PC-9 (cell line): ENCODE data around the gene WNT3. TPM values are rescaled to one million over a fixed set of nuclear protein-coding genes. Genes with fewer than 3 reads are reported as not detected.

ENCODE experiments used
- BruUV-seq: library from RNA; stranded (reverse); fragments of 400-500 nt; replicated peaks from 2 replicates; lab custom pipeline; 2021; lab: Mats Ljungman, UMichigan
- CTCF ChIA-PET: fragments of 300-600 bp; sonication (Branson Sonifier 250); formaldehyde crosslinking; loops from one replicate; lab custom pipeline; 2022; ENCODE audit warnings: antibody characterized with exemption; lab: Charles Lee
- POLR2A ChIA-PET: fragments of 300-600 bp; sonication (Branson Sonifier 250); formaldehyde crosslinking; loops from one replicate; lab custom pipeline; 2022; ENCODE audit warnings: antibody characterized with exemption; ENCODE audit not compliant: unreplicated experiment; lab: Charles Lee
- DNase-seq, 2 experiments: peaks; one replicate each; pipeline versions ENCODE4 v3.0.0 to v3.0.0-alpha.2; 2015 to 2022; ENCODE audit warnings: mixed read lengths in 1 of 2
- H2AFZ ChIP-seq: fragments of 200-600 bp; sonication (generic); 2 replicates; pipeline ENCODE4 v1.8.1; 2017; ENCODE audit warnings: antibody characterized with exemption
- H3F3A ChIP-seq: fragments of 200-600 bp; sonication (generic); 2 replicates; pipeline ENCODE4 v1.8.1; 2017; ENCODE audit warnings: antibody characterized with exemption, mild to moderate bottlenecking, low read depth; ENCODE audit not compliant: insufficient read depth
- H3K27ac ChIP-seq: fragments of 200-600 bp; sonication (generic); 2 replicates; pipeline ENCODE4 v1.6.1; 2016; ENCODE audit warnings: mixed run types
- H3K27me3 ChIP-seq: fragments of 200-600 bp; sonication (generic); 2 replicates; pipeline ENCODE4 v1.6.1; 2016; ENCODE audit warnings: low read depth, mixed run types; ENCODE audit not compliant: insufficient read depth
- H3K36me3 ChIP-seq: fragments of 200-600 bp; sonication (generic); 2 replicates; pipeline ENCODE4 v1.6.1; 2016; ENCODE audit warnings: low read depth, mixed run types
- H3K4me1 ChIP-seq: fragments of 200-600 bp; sonication (generic); replicated peaks from 2 replicates; pipeline ENCODE4 v1.6.1; 2016; ENCODE audit warnings: mixed run types; ENCODE audit not compliant: insufficient read depth
- H3K4me2 ChIP-seq: fragments of 200-600 bp; sonication (generic); 2 replicates; pipeline ENCODE4 v1.6.1; 2017; ENCODE audit warnings: mixed run types
- H3K4me3 ChIP-seq: fragments of 200-600 bp; sonication (generic); 2 replicates; pipeline ENCODE4 v1.6.1; 2016; ENCODE audit warnings: mixed run types
- H3K79me2 ChIP-seq: fragments of 200-600 bp; sonication (generic); 2 replicates; pipeline ENCODE4 v1.6.1; 2017; ENCODE audit warnings: low read depth, mixed run types
- H3K9me2 ChIP-seq: fragments of 200-600 bp; sonication (generic); 2 replicates; pipeline ENCODE4 v1.8.1; 2017; ENCODE audit warnings: mild to moderate bottlenecking; ENCODE audit not compliant: insufficient read depth
- H3K9me3 ChIP-seq: fragments of 200-600 bp; sonication (generic); 2 replicates; pipeline ENCODE4 v1.8.1; 2016; ENCODE audit warnings: low read depth; ENCODE audit not compliant: insufficient read depth
- H4K20me1 ChIP-seq: fragments of 200-600 bp; sonication (generic); 2 replicates; pipeline ENCODE4 v1.8.1; 2017; ENCODE audit not compliant: insufficient read depth
- EZH2 ChIP-seq: fragments of 200-600 bp; sonication (generic); IDR thresholded peaks from 2 replicates; pipeline ENCODE4 v1.8.0; 2017; ENCODE audit warnings: antibody characterized with exemption, low read depth
- intact Hi-C: fragments of 100-400 bp; cut with micrococcal nuclease; formaldehyde crosslinking; loops from one replicate; pipeline ENCODE4 v1.10.0; 2022; ENCODE audit not compliant: unreplicated experiment
- total RNA-seq: library from RNA; stranded (reverse); gene quantifications from 2 replicates; pipeline ENCODE4 v1.2.3, GENCODE V29; 2021
- TF ChIP-seq, protein P1 (sequence below): fragments of 200-600 bp; sonication (generic); conservative IDR thresholded peaks from 2 replicates; pipeline ENCODE4 v1.6.1; 2017; ENCODE audit warnings: mixed run types, antibody characterized with exemption, mild to moderate bottlenecking, moderate library complexity

WNT3 gene
- total RNA-seq, 1 experiment from 2014 or later, result 14.0 TPM

DNA sequence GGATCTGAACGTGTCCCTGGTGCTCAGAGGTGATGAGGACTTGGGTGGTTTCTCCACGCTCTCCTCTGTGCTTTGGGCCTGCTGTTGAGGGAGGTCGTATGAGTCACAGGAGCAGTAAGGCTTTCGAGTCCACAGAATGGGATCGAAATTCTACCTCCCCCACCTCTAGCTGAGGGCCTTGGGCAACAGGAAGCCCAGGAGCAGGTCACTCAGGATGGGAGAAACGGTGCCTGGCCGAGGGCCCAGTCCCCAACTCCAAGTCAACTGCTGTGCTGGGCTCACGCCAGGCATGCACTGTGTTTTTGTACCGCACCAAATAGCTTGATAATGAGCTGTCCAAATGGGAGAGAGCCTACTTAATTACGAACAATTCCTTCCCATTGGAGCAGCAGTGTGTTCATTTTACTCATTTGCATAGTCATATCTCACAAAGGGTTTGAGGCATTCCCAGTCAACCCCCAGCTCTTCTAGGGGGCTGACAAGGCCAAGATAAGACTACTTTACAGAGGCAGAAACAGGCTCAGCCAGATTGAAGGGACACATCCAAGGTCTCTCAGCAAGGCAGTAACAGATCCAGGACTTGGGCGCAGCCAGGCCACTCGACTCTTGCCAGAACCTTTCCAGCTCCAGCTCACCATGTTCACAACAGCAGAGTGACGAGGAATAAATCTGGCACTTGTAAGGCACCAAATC, 53.6 kb downstream of the WNT3 start:
- Histone ChIP-seq H4K20me1 (no peaks in the 10 kb centered on the region), H3K4me1 (peaks cover 48% of the 10 kb centered on the region), H3K4me3 (no peak overlapping the region), H3K79me2 (peaks cover 28% of the 10 kb centered on the region), H3K9me2 (no peaks in the 10 kb centered on the region), H3F3A (peaks cover 47% of the 10 kb centered on the region), H3K27me3 (no peaks in the 10 kb centered on the region), H2AFZ (no peak overlapping the region), H3K36me3 (peaks cover 7% of the 10 kb centered on the region; the same call in 1 of the 2 replicates), H3K27ac (peak overlapping the region; percentile 68), H3K9me3 (no peaks in the 10 kb centered on the region), H3K4me2 (peak overlapping the region; percentile 63)
- POLR2A ChIA-PET, result interaction anchor here (0.5 kb wide), 1 partner anchor 175 kb away, joined by 3 read pairs; no protein-coding TSS in a partner anchor
- peak; percentile 86 to 93 for DNase-seq
- intact Hi-C loops, result no loop called here
- CTCF ChIA-PET, result interaction anchor here (0.7 kb wide), 1 partner anchor 16 kb away, joined by 7 read pairs; no protein-coding TSS in a partner anchor
- TF ChIP-seq, protein P1, sequence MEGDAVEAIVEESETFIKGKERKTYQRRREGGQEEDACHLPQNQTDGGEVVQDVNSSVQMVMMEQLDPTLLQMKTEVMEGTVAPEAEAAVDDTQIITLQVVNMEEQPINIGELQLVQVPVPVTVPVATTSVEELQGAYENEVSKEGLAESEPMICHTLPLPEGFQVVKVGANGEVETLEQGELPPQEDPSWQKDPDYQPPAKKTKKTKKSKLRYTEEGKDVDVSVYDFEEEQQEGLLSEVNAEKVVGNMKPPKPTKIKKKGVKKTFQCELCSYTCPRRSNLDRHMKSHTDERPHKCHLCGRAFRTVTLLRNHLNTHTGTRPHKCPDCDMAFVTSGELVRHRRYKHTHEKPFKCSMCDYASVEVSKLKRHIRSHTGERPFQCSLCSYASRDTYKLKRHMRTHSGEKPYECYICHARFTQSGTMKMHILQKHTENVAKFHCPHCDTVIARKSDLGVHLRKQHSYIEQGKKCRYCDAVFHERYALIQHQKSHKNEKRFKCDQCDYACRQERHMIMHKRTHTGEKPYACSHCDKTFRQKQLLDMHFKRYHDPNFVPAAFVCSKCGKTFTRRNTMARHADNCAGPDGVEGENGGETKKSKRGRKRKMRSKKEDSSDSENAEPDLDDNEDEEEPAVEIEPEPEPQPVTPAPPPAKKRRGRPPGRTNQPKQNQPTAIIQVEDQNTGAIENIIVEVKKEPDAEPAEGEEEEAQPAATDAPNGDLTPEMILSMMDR, result no peak
- TF ChIP-seq EZH2, result no peak
- no TSS peak for BruUV-seq

DNA sequence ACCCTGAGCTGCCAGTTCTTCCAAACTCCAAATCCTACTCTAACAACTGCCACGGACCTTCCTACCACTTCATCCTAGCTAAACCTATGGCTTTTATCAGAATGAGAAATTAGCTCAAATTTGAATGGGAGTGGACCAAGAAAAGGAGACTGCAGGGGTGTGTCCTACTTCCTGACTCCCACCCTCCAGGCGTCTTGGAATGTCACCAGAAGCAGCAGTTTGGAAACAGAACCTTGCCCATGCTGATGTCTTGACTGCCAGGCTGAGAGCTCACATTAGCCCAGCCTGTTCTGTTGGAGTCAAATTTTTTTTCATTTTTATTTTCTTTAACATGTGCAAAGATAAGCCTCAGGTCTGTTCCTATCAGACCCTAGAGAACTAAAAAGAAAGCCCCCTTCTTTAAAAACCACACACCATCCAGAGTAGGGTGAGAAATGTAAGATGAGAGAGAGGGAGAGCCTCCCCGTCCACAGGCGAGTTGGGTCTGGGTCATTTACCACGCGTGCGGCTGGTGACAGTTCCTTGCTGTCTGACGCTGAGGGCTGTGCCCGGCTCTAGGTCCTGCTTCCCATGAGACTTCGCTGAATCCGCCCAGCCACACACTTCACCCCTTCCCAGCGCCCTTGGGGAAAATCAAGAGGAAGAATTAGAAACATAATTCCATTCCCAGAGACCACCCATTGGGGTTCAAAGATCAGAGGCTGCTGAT, 54.3 kb downstream of the WNT3 start:
- no peak for DNase-seq
- no peaks in the 10 kb centered on the region for H4K20me1 ChIP-seq
- H3K4me3 ChIP-seq, result no peak overlapping the region
- peaks cover 54% of the 10 kb centered on the region for H3F3A ChIP-seq
- H3K9me2 ChIP-seq, result no peaks in the 10 kb centered on the region
- peaks cover 47% of the 10 kb centered on the region for H3K4me1 ChIP-seq
- no peaks in the 10 kb centered on the region for H3K9me3 ChIP-seq
- BruUV-seq, result TSS peak; percentile 58
- H3K27ac ChIP-seq, result peak overlapping the region; percentile 68
- no peaks in the 10 kb centered on the region for H3K27me3 ChIP-seq
- ChIA-PET CTCF (no interaction called here), POLR2A (interaction anchor here (0.5 to 0.8 kb wide), 2 partner anchors 49 to 185 kb away, joined by 4 to 6 read pairs; no protein-coding TSS in a partner anchor)
- peak overlapping the region; percentile 63 for H3K4me2 ChIP-seq
- no peak for TF ChIP-seq EZH2
- TF ChIP-seq, protein P1, result no peak
- H2AFZ ChIP-seq, result no peak overlapping the region
- H3K36me3 ChIP-seq, result peaks cover 9% of the 10 kb centered on the region; the same call in 1 of the 2 replicates
- intact Hi-C loops, result no loop called here
- H3K79me2 ChIP-seq, result peaks cover 21% of the 10 kb centered on the region

DNA sequence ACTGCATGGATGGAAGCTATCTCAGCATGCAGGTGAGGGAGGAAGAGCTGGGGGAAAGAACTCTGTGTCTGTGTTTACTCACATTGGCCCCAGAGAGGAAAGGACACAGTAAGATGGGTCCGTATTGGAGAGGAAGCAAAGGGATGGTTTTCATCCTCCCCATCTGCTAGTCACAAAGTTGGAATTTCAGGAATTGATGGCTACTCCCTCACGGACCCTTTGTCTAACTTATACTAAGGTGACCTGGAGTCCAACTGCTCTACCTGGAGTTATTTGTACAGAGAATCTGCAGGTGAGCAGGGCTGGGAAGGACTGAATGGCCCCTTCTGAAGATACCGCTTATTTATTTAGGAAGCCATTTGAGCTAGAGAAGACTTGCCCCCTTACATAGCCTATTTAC, 55.1 kb downstream of the WNT3 start:
- peaks cover 9% of the 10 kb centered on the region; the same call in 1 of the 2 replicates for H3K36me3 ChIP-seq
- DNase-seq, result peak in 1 of 2 experiments; percentile 66
- H3K9me3 ChIP-seq, result no peaks in the 10 kb centered on the region
- no TSS peak for BruUV-seq
- no peak overlapping the region for H3K27ac ChIP-seq
- ChIA-PET CTCF (no interaction called here), POLR2A (interaction anchor here (0.5 to 0.8 kb wide), 2 partner anchors 49 to 186 kb away, joined by 4 to 6 read pairs; no protein-coding TSS in a partner anchor)
- peak overlapping the region; percentile 63 for H3K4me2 ChIP-seq
- no peak overlapping the region for H3K4me3 ChIP-seq
- H3K79me2 ChIP-seq, result peaks cover 16% of the 10 kb centered on the region
- H4K20me1 ChIP-seq, result no peaks in the 10 kb centered on the region
- TF ChIP-seq EZH2, result no peak
- TF ChIP-seq, protein P1, result no peak
- H3F3A ChIP-seq, result peaks cover 60% of the 10 kb centered on the region
- H3K4me1 ChIP-seq, result peaks cover 53% of the 10 kb centered on the region
- H3K9me2 ChIP-seq, result no peaks in the 10 kb centered on the region
- no peaks in the 10 kb centered on the region for H3K27me3 ChIP-seq
- H2AFZ ChIP-seq, result no peak overlapping the region
- intact Hi-C loops, result no loop called here
